Measurements from ENCODE around the gene LAMB3. TPM values are rescaled to one million over a fixed set of nuclear protein-coding genes. Genes with fewer than 3 reads are reported as not detected.

The LAMB3 gene
- total RNA-seq, 4 donors from 2014 or later, result 74.2 to 165 (median 127) TPM

- 9% methylated on average over 9 of the region's 9 CpGs for WGBS
- TF ChIP-seq CTCF (IDR thresholded peaks at IDR 0.05) (peak; percentile 55 to 82), POLR2A (IDR thresholded peaks at IDR 0.05) (no peak)
Measured at GRCh38 chr1:209569455-209570207, 82.6 kb downstream of the LAMB3 start.

GRCh38 chr1:209567698-209568175 is 84.5 kb downstream of the LAMB3 start:
- Histone ChIP-seq H3K9me3 (no peaks in the 10 kb centered on the region), H3K4me3 (no peak overlapping the region), H3K27me3 (peaks cover 15% of the 10 kb centered on the region), H3K4me1 (peaks cover 10% of the 10 kb centered on the region), H3K27ac (no peak overlapping the region), H3K36me3 (no peaks in the 10 kb centered on the region)
- no peak for DNase-seq (ENCODE audit: low spot score in 2 of 2)
- TF ChIP-seq POLR2A (IDR thresholded peaks at IDR 0.05) (no peak), POLR2AphosphoS5 (IDR thresholded peaks at IDR 0.05) (no peak), CTCF (IDR thresholded peaks at IDR 0.05) (no peak), EP300 (IDR thresholded peaks at IDR 0.05) (no peak)
- WGBS, result 7% methylated on average over 1 of the region's 1 CpG

More at GRCh38 chr1:209569455-209570207, 82.6 kb downstream of the LAMB3 start:
- Histone ChIP-seq H3K4me3 (no peak overlapping the region), H3K9me3 (no peaks in the 10 kb centered on the region), H3K27me3 (peaks cover 15% of the 10 kb centered on the region), H3K4me1 (peaks cover 10% of the 10 kb centered on the region), H3K27ac (no peak overlapping the region), H3K36me3 (no peaks in the 10 kb centered on the region)
- peak; percentile 77 to 82 for DNase-seq (ENCODE audit: low spot score in 2 of 2)

- Histone ChIP-seq H3K9me3 (no peaks in the 10 kb centered on the region), H3K27ac (no peak overlapping the region), H3K4me3 (no peak overlapping the region), H3K36me3 (no peaks in the 10 kb centered on the region), H3K27me3 (peaks cover 5% of the 10 kb centered on the region), H3K4me1 (peaks cover 10% of the 10 kb centered on the region)
- no peak for TF ChIP-seq POLR2A (IDR thresholded peaks at IDR 0.05)
- TF ChIP-seq CTCF (IDR thresholded peaks at IDR 0.05), result peak; percentile 26 to 62
- no peak for TF ChIP-seq EP300 (IDR thresholded peaks at IDR 0.05)
- no peak for TF ChIP-seq POLR2AphosphoS5 (IDR thresholded peaks at IDR 0.05)
- peak; percentile 76 to 87 for DNase-seq (ENCODE audit: low spot score in 2 of 2)
- 29% methylated on average over 15 of the region's 15 CpGs for WGBS
Measured at GRCh38 chr1:209565759-209566678, 86.2 kb downstream of the LAMB3 start.

Other genes with a start within 250 kb of the LAMB3 start
- under 1 TPM in 2 of 4 donors, not detected in 2; 0.23 to 0.34 TPM for gene CAMK1G, start 68.7 kb downstream of the LAMB3 start, total RNA-seq
- gene G0S2, start 23.0 kb upstream of the LAMB3 start, total RNA-seq, result 10 to 100 TPM; 15.9 to 51.8 (median 31.8) TPM
- 10 to 100 TPM; 26.2 to 88.5 (median 52.0) TPM for gene HSD11B1, start 52.4 kb upstream of the LAMB3 start, total RNA-seq
- gene TRAF3IP3, start 103.6 kb upstream of the LAMB3 start, total RNA-seq, result 1 to 10 TPM in 3 of 4 donors, not detected in 1; 1.6 to 3.1 (median 2.0) TPM
- 10 to 100 TPM; 10.1 to 18.1 (median 15.1) TPM for gene C1orf74, start 132.1 kb upstream of the LAMB3 start, total RNA-seq
- 100 to 1,000 TPM; 195 to 235 (median 227) TPM for gene IRF6, start 153.7 kb upstream of the LAMB3 start, total RNA-seq
- 10 to 100 TPM in 3 of 4 donors, 1 to 10 TPM in 1; 9.6 to 17.9 (median 11.6) TPM for gene UTP25, start 175.5 kb upstream of the LAMB3 start, total RNA-seq